HL-60/S4 (cell line): Measurements from ENCODE around the gene SLC1A4.

Experiments
- in situ Hi-C: fragments of 300-500 bp; cut with MboI; formaldehyde crosslinking; loops from 2 replicates; pipeline ENCODE4 v1.14.3; 2022; ENCODE audit warnings: low sequenced_read_pairs

Gene SLC1A4

DNA sequence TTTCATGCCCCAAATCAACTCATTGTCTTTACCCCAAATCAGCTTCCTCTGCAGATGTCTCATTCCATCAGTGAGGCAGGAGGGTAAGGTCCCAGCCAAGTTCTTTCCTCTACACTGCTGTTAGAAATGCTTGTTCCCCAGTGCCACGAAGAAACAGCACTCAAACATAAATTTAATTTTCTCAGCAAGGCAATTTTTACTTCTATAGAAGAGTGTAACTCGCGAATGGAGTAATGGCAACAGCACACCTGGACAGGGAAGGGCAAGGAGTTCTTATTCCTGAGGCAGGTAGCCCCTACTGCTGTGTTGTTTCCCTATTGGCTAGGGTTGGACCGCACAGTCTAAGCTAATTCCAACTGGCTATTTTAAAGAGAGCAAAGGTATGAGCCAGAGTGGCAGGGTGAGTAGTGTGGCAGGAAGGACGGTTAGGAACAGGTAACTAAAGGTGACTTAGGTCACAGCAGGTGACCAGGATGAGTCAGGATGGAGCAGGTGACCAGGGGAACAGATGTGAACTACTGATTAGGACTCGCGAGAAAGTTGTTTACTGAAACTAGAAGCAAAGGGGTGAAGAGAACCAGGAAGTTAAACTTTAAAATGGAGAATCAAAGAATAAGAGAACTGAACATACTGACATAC lies 55.0 kb downstream of the SLC1A4 start:
- in situ Hi-C loops, result loop anchor here (5.0 to 25.0 kb wide), 3 partner anchors 127 to 707 kb away; no protein-coding TSS in a partner anchor

DNA sequence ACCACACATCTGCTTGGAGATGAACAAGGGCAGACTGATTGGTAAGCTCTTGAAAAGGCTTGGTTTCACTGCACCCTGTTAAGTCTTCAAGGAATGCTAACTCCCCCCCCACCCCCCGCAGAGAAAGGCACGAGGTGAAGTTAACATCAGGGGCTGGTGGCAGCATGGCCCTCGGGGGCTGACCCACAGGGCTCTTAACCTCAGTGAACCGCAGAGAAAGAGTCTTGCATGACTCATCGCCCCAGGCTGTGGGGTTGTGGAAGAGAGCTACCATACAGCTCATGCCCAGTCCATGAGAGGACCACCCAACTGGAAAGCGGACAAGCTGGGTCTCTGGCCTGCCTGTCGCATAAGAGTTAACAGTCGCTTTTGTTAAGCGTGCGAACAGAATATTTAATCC lies 56.5 kb downstream of the SLC1A4 start:
- in situ Hi-C loops, result loop anchor here (25.0 kb wide), 2 partner anchors 458 to 708 kb away; no protein-coding TSS in a partner anchor

DNA sequence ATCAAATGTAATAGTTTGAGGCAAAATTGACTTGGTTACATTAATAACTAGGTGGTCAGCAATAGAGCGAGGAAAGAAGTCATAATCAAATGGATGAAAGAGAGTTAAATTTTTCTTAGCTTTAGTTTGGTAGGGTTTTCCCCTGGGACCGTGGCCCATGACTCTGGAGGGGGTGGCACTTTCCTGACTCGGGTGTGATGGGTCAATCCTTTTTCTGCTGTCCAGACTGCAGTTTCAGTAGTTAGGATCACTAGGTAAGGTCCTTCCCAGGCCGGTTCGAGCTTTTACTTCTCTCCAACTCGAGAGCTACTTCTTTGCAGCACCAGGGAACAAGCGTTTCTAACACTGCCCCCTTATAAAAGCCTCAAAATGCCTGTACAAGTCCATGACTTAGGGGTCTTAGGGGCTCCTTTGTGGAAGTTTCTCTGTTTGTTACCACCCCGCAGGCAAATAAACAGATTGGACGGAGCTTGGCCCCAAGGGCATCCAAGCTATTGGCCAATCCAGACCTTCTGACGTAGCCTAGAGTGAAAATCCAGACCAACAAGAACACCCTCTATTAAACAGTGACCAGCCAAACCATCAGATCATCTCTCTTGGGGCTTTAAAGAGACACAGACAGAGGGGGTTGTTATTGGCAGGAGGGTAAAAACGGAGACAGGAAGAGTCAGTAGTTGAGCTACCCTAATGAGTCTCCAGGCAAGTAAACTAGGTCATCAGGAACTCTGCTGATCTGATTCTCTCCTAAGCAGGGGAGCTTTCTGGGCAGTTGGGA lies 57.6 kb downstream of the SLC1A4 start:
- in situ Hi-C loops, result loop anchor here (25.0 kb wide), 2 partner anchors 460 to 710 kb away; no protein-coding TSS in a partner anchor

DNA sequence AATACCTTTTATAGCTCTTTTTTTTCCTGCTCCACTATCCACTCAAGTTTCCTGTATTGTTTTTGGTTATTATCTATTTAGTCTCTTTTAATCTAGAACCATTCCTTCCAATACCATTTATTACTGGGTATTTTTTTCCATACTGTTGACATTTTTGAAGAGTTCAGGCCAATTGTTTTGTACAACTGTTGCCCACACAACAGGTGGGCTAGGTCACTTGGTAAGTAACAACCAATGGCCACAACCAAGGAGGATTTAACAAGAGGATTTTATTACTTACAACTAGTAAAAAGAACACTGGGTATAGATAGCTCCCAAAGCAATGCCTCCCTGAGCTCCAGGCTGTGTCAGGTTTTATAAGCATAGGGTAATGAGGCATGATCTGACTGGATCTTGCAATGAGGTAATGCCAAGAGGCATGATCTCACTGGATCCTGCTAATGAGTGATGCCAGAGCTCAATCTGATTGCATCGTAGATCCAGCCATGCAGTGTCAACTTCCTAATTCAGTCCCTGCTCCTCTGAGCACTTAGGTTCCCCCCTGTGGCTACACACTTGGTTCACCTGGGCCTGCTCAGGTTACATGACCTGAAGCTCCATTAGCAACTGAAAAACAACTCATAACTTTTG lies 59.9 kb downstream of the SLC1A4 start:
- in situ Hi-C loops, result loop anchor here (25.0 kb wide), 2 partner anchors 462 to 712 kb away; no protein-coding TSS in a partner anchor

DNA sequence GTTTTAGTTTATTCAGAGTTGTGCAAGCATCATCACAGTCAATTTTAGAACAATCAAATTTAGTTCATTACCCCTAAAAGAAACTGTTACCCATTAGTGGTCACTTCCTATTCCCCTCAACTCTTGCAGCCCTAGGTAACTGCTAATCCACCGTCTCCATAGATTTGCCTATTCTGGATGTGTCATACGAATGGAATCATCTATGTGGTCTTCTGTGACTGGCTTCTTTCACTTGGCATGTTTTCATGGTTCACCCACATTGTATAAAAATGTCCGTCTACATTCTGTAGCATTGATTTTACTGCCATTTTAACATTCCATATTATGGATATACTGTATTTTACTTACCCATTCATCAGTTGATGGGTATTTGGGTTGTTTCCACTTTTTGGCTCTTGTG lies 61.7 kb downstream of the SLC1A4 start:
- in situ Hi-C loops, result no loop called here

DNA sequence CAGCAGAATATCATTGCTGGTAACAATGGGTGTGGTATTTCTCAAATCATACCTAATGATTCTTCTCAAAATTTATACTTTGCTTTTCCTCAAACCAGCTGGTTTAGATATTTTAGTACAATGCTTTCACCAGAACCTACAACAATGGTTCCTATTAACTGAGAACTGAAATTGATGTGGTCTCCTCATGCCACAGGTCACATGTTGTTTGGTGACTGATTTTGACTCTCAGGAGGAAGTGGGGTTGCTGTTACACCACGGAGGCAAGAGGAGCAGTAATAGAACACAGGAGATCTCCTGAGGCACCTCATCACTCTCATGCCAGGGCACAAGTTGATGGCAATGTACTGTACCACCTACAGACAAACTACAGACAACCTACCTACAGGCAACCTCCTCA lies 64.0 kb downstream of the SLC1A4 start:
- in situ Hi-C loops, result no loop called here

DNA sequence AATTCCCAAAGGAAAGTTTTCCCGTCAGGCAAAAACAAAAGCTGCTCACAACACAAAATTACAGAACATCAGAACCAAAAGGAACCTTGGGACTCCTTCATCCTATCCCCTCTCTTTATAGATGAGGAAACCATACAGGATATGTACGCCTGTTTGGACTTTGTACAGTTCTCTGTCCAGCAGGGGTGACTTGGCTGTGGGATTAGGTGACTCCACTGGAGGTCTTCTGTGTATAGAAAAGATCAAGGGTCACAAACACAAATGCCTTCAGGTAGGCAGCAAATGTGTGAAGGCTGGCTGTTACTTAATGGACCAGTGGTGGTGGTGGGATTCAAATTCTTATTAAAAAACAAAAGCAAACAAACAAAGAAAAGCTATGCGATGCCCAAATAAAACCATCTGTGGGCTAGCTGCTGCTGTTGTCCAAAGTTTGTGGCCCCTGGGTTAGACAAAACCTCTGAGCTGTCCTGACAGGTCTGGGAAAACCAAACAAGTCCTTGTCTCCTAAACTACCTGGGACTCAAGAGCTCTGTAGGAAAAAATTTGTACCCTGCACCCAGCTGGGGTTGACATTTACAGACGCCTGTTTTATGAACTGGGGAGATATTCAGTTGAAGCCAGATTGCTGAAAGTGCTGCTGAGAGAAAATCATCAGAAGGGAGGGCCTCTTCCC lies 65.7 kb downstream of the SLC1A4 start:
- in situ Hi-C loops, result no loop called here

DNA sequence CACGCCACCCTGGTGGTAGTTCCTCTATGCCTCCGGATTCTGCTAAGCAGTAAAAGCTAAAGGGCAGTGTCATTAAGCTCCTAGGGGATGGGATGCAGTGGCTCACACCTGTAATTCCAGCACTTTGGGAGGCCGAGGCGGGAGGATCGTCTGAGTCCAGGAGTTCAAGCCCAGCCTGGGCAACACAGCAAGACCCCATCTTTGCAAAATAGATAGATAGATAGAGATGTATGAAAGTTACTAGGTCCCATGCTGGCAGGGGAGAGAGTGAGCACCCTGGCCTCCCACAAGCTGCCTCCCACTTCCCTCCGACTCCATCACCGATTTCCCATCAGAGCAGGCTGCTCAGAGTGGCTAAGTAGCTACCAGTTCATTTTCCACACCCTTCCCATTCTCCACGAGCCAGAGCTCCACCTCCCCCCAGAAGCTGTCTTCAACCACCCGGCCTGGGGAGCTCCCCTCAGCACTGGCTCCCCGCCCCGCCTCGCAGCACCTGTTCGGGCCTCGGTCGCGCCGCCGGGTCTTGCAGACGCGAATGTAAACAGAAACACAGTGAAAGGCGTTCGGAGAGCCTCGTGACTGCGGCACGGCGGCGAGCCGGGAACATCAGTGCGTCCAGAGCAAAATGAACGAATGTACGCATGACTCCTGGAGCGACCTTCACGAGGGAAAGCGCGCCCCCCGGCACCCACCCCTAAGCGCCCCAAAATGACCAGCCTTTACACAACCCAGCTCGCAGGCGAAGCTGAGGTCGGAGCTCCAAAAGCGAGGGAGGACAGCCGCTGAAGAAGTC lies 66.4 kb downstream of the SLC1A4 start:
- in situ Hi-C loops, result no loop called here

DNA sequence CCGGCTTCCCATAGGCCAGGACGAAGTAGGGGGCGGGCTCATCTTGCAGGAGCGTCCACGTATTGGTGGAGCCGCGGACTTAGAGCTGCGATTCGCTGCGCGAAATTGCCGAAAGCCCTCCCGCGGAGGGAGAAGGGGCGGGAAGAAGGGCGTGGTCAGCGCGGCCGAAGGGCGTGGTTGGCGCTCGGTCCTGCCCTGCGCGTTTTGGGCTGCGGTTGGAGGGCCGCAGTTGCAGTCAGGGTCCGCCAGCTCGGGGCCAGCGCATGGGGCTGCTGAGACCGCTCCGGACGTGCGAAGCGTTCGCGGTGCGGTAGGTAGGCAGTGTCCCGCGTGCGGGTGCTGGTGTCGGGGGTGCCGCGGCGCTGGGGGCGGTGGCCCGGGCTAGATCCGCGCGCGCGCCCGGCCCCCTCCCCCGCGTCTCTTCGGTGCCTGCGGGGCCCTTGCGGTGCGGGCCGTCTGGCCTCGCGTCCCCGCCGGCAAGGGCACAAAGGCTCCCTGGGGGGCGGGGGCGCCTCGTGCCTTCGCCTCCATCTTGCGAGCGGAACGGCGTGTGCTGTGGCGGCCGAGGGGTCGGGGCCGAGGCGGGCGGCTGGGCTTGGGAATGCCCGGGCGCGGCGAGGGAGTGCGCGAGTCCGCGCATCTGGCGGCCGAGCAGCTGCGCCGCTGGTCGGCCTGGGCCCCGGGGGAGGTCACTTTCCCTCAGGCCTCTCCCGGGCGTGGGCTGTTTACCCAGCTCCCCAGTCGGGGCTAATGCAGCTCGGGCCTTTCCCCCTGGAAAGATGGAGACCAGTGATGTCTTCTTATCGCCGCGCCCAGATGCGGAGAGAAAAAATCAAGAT lies 67.2 kb downstream of the SLC1A4 start, which contains the start of gene CEP68:
Gene CEP68 (plus strand): TSS at position 202 of the 839 bp plus-strand sequence. CDS start 13,029 bp downstream, outside the sequence.
- in situ Hi-C loops, result no loop called here

DNA sequence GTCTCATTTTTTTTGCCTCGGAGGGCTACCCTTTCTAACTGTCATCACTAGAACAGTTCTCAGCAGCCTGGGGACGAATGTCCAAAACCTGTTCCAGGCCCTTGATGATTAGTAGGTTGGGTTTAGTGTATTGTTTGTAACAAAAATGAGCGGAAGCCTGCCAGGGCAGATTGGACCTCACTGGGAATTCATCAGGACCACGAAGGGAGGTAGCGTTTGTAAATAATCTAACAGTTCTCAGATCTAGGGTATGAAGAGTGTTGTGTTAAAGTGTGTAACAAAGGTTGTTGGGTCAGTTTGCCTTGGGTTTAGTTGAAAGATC lies 67.8 kb downstream of the SLC1A4 start:
- in situ Hi-C loops, result no loop called here

DNA sequence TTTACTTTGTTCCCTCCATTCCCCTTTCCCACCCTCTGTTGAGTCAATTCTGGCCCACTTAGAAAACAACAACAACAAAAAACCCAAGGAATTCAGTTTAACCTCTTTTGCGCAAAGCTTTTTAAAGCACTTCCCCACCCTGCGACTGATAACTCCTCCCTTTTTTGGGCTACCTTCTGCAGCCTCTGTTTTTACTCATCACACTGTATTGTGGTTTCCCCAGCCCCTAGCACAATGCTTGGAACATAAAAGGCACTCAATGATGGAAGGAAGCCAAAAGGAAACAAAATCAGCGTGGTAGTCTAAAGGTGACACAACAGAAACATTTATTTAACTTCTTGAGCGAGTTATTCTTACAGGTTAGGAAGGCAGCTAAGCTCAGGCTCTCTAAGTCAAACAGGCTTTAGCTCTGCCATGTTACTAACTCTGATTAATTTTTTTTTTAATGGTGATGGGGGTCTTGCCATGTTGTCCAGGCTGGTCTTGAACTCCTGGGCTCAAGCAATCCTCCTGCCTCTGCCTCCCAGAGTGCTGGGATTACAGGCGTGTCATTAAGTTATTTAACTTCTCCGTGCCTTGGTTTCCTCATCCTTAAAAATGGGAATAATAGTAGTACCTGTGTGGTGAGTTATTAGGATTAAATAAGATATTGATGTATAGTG lies 68.3 kb downstream of the SLC1A4 start:
- in situ Hi-C loops, result no loop called here

DNA sequence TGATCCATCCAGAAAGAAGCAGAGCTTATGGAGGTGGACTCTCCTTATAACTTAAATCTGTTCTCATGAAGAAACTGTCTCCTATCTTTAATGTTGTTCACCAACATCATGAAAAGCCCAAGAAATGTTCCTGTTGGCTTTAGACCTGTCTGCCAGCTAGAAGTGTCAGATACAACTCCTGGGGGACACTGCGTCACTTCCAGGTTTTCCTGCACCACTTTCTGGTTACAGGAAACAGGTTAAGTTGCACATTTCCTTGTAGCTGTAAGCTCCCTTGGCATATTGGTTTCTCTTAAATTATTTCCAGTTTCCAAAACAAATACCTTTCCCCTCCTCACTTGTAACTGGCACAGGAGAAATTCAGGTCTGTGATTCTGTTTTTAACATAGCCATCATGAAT lies 69.9 kb downstream of the SLC1A4 start:
- in situ Hi-C loops, result no loop called here

DNA sequence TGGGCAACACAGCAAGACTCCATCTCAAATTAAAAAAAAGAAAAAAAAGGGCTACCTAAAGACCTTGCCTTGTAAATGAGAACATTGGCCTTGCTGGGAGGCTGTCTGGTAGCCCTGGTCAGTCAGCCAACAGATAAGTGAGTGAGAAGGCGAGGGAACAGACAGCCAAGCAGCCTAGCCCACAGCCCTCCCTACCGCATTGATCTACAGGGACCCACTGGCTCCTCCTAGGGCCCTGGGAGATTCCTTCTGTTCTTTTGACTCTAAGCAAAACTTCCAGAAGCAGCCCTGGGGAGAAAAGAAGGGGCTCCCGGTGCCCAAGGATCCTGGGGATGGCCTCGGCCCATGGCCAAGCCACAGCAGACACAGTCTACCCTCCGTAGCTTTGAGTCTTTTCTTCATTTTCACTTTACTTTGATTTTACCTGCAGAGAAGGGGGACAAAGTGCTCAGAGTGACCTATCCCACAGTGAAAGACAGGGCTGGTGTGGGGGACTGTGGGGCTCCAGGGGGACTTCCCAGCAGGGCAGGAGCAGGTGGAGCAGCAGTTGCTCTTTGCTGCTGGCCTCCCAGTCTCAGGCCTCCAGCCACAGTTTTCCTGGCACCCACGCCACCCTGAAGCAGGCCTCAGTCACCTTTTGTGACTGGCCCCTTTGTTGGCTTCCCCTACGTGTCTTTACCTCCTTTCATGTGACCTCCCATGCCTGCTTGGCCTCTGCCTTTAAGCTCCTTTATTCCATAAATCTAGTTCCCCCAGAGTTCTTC lies 72.1 kb downstream of the SLC1A4 start:
- in situ Hi-C loops, result loop anchor here (10.0 kb wide), 2 partner anchors 103 to 513 kb away; no protein-coding TSS in a partner anchor

DNA sequence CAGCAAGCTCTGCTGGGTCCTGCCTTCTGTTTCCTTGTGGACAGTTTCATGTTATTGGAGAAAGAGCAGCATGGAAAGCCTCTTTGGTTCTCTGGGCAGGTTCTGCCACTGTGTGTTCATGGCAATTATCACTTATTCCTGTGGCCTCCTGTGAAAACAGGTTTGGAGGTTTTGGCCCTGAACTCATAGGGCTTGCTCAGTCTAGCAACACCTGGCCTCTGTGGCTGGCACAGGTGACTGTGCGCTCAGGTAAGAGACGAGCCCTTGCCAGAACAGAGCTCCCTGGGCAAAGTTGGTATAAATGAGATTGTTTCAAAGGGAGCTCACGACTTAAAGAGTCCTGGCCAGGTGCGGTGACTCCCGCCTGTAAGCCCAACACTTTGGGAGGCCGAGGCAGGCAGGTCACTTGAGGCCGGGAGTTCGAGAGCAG lies 72.7 kb downstream of the SLC1A4 start:
- in situ Hi-C loops, result loop anchor here (10.0 kb wide), 2 partner anchors 103 to 513 kb away; no protein-coding TSS in a partner anchor

DNA sequence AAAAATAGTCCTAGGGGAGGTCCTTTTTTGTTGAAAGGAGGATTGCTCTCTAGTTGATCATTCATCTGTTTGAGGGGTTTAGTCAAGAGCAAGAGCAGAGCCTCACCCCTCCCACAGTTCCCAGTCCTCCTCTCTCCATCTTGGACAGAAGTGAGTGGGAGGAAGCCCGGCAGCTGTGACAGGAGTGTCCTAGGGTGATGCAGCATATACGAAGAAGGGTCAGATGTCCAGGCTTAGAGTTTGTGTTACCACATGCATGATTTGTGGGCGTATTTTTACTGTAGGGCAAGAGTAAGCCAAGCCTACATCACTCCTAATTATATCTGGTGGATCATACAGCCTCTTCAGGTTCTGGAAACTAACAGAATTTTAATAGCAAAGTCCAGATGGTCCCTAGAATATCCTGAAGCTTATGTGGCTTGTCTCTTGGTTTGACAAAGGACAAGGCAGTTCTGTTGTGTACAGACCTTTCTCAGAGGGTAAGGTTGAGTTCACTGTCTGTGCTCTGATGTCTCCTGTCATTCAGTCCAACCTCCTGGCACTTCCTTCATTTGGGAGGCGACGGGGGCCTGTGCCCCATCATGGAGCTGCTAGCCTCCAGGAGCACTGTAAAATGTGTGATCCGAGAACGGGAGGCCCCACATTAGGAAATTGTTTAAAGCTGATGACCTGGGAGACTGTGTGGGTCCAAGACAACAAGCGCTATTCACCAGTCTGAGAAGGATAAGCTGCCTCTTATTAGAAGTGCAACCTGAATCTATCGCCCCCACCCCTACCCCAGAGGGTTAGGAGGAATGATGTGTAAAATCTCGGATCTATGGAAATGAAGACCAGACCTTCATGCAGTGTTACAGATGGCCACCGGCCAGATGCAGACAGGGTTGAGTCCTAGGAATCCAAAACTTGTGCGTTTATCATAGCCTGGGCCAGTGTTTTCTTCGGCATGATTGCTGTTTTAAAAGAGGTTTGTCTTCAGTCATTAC lies 73.9 kb downstream of the SLC1A4 start:
- in situ Hi-C loops, result loop anchor here (10.0 kb wide), 2 partner anchors 102 to 512 kb away; no protein-coding TSS in a partner anchor

DNA sequence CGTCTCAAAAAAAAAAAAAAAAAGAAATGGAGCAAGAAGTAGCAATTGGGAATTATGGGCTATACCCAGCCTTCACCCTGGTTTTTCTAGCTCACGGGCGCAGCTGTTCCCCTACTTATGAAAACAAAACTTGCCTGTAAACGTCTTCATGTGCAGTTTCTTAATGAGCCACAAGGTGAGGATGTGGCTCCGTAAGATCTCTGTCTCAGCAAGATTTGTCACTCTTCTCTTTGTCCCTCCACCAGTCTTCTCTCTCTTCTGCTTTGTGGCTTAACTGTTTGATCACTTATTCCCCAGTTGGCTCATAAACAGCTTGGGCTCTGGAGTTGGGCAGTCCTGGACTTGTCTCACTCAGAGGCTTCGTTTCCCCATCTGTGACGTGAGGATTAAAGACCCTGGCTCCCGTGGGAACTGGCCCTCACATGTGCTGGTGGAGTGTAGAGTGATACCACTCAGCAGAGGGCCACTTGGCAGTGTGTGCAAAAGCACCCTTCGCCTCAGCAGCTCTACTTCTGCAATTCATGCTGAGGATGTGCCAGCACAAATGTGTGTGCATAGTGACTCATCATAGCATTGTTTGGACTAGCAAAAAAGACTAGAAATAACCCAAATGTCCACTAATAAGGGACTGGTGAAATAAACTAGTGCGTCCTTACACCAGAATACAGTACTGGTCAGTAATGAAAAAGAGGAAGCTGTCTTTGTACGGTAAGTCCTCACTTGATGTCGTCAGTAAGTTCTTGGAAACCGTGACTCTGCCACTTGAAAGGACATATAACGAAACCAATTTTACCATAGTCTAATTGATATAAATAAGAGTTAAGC lies 75.7 kb downstream of the SLC1A4 start:
- in situ Hi-C loops, result loop anchor here (10.0 kb wide), 2 partner anchors 100 to 510 kb away; no protein-coding TSS in a partner anchor
